Measurements from ENCODE around the gene PI16. TPM values are rescaled to one million over a fixed set of nuclear protein-coding genes. Genes with fewer than 3 reads are reported as not detected.
A peak's percentile ranks its signal among the peaks of the same experiment; 100 is the strongest.

Gene PI16
- total and polyA plus RNA-seq, 2 of the 13 experiments (the other 11 are each of a cell fraction or from before 2014, with no cell fraction given), result not detected

DNA sequence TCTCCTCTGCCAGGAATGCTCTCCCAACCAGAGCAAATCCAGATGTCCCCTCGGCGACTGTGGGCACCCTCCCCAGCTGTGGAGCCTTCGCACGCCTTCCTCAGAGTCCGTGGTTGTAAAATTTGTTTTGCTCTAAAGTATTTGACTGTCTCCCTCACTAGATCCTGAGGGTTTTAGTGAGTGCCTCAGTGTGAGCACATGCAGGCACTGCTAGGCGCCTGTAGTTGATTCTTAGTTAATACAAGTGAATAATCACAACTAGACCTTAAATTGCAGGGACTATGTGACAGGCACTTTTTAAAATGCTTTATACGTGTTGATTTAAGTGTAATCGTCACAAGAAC, 32.1 kb downstream of the PI16 start (continued):
- TF ChIP-seq, protein P1, sequence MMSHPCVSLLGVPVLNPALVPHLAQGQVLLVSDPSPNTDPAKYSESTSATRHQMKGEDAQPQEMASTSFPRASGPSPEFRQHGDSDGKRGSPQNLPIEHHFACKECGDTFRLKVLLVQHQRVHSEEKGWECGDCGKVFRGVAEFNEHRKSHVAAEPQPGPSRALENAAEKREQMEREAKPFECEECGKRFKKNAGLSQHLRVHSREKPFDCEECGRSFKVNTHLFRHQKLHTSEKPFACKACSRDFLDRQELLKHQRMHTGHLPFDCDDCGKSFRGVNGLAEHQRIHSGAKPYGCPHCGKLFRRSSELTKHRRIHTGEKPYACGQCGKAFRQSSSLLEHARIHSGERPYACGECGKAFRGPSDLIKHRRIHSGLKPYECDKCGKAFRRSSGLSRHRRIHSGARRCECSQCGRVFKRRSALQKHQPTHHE (CRISPR knock-in tag; IDR thresholded peaks at IDR 0.05; ENCODE audit: borderline replicate concordance), result 0 out of 2 replicates have a peak, but pooled peaks have one; percentile 33
- TF ChIP-seq ZBTB21 (CRISPR knock-in tag; IDR thresholded peaks at IDR 0.05), result no peak
- TF ChIP-seq, protein P2, sequence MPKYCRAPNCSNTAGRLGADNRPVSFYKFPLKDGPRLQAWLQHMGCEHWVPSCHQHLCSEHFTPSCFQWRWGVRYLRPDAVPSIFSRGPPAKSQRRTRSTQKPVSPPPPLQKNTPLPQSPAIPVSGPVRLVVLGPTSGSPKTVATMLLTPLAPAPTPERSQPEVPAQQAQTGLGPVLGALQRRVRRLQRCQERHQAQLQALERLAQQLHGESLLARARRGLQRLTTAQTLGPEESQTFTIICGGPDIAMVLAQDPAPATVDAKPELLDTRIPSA (CRISPR knock-in tag; IDR thresholded peaks at IDR 0.05; ENCODE audit: borderline replicate concordance), result 0 out of 2 replicates have a peak, but pooled peaks have one; percentile 11
- TF ChIP-seq GATAD1 (CRISPR knock-in tag; IDR thresholded peaks at IDR 0.05), result no peak
- TF ChIP-seq, protein P3, sequence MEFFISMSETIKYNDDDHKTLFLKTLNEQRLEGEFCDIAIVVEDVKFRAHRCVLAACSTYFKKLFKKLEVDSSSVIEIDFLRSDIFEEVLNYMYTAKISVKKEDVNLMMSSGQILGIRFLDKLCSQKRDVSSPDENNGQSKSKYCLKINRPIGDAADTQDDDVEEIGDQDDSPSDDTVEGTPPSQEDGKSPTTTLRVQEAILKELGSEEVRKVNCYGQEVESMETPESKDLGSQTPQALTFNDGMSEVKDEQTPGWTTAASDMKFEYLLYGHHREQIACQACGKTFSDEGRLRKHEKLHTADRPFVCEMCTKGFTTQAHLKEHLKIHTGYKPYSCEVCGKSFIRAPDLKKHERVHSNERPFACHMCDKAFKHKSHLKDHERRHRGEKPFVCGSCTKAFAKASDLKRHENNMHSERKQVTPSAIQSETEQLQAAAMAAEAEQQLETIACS (CRISPR knock-in tag; IDR thresholded peaks at IDR 0.05), result 0 out of 2 replicates have a peak, but pooled peaks have one; percentile 14
- 0 out of 2 replicates have a peak, but pooled peaks have one; percentile 21 for TF ChIP-seq ZNF234 (CRISPR knock-in tag; conservative IDR thresholded peaks at IDR 0.05)
- TF ChIP-seq ZNF501 (CRISPR knock-in tag; IDR thresholded peaks at IDR 0.05), result peak; percentile 50; the same call in 1 of the 2 replicates
- peak; percentile 36; the same call in 1 of the 2 replicates for TF ChIP-seq ZNF678 (CRISPR knock-in tag; IDR thresholded peaks at IDR 0.05)
- 0 out of 2 replicates have a peak, but pooled peaks have one; percentile 2 for TF ChIP-seq ZNF292 (CRISPR knock-in tag; IDR thresholded peaks at IDR 0.05; ENCODE audit: borderline replicate concordance, low read depth)
- TF ChIP-seq, protein P4, sequence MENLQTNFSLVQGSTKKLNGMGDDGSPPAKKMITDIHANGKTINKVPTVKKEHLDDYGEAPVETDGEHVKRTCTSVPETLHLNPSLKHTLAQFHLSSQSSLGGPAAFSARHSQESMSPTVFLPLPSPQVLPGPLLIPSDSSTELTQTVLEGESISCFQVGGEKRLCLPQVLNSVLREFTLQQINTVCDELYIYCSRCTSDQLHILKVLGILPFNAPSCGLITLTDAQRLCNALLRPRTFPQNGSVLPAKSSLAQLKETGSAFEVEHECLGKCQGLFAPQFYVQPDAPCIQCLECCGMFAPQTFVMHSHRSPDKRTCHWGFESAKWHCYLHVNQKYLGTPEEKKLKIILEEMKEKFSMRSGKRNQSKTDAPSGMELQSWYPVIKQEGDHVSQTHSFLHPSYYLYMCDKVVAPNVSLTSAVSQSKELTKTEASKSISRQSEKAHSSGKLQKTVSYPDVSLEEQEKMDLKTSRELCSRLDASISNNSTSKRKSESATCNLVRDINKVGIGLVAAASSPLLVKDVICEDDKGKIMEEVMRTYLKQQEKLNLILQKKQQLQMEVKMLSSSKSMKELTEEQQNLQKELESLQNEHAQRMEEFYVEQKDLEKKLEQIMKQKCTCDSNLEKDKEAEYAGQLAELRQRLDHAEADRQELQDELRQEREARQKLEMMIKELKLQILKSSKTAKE (CRISPR knock-in tag; IDR thresholded peaks at IDR 0.05; ENCODE audit: borderline replicate concordance), result peak; percentile 67; the same call in 1 of the 2 replicates
- TF ChIP-seq, protein P5, sequence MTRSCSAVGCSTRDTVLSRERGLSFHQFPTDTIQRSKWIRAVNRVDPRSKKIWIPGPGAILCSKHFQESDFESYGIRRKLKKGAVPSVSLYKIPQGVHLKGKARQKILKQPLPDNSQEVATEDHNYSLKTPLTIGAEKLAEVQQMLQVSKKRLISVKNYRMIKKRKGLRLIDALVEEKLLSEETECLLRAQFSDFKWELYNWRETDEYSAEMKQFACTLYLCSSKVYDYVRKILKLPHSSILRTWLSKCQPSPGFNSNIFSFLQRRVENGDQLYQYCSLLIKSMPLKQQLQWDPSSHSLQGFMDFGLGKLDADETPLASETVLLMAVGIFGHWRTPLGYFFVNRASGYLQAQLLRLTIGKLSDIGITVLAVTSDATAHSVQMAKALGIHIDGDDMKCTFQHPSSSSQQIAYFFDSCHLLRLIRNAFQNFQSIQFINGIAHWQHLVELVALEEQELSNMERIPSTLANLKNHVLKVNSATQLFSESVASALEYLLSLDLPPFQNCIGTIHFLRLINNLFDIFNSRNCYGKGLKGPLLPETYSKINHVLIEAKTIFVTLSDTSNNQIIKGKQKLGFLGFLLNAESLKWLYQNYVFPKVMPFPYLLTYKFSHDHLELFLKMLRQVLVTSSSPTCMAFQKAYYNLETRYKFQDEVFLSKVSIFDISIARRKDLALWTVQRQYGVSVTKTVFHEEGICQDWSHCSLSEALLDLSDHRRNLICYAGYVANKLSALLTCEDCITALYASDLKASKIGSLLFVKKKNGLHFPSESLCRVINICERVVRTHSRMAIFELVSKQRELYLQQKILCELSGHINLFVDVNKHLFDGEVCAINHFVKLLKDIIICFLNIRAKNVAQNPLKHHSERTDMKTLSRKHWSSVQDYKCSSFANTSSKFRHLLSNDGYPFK (CRISPR knock-in tag; IDR thresholded peaks at IDR 0.05; ENCODE audit: borderline replicate concordance), result 0 out of 2 replicates have a peak, but pooled peaks have one; percentile 69
- TF ChIP-seq ZC3H13 (CRISPR knock-in tag; IDR thresholded peaks at IDR 0.05), result 0 out of 2 replicates have a peak, but pooled peaks have one; percentile 15
- TF ChIP-seq FOXJ3 (CRISPR knock-in tag; IDR thresholded peaks at IDR 0.05; ENCODE audit: borderline replicate concordance), result 0 out of 2 replicates have a peak, but pooled peaks have one; percentile 23
- 0 out of 2 replicates have a peak, but pooled peaks have one; percentile 59 for TF ChIP-seq ZNF572 (CRISPR knock-in tag; IDR thresholded peaks at IDR 0.05)
- TF ChIP-seq, protein P6, sequence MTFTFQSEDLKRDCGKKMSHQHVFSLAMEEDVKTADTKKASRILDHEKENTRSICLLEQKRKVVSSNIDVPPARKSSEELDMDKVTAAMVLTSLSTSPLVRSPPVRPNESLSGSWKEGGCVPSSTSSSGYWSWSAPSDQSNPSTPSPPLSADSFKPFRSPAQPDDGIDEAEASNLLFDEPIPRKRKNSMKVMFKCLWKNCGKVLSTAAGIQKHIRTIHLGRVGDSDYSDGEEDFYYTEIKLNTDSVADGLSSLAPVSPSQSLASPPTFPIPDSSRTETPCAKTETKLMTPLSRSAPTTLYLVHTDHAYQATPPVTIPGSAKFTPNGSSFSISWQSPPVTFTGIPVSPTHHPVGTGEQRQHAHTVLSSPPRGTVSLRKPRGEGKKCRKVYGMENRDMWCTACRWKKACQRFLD (CRISPR knock-in tag; IDR thresholded peaks at IDR 0.05; ENCODE audit: borderline replicate concordance), result peak; percentile 60; the same call in 1 of the 2 replicates
- TF ChIP-seq ZNF530 (CRISPR knock-in tag; IDR thresholded peaks at IDR 0.05; ENCODE audit: low read depth), result 0 out of 2 replicates have a peak, but pooled peaks have one; percentile 5
- 0 out of 2 replicates have a peak, but pooled peaks have one; percentile 6 for TF ChIP-seq ZNF598 (CRISPR knock-in tag; IDR thresholded peaks at IDR 0.05; ENCODE audit: borderline replicate concordance)

All from HepG2 (cell line).